Activated T-helper 2 cell treated with anti-CD3 and anti-CD28 coated beads, Interferon-gamma antibody, Interleukin-2, Interleukin-4, amounts not matched to agents 10 μg/mL and 5 μg/mL and 100 μg/mL, durations not matched to agents 14 hours and 24 hours and 36 hours (primary cell): ENCODE data around the gene FFAR3. TPM values are rescaled to one million over a fixed set of nuclear protein-coding genes. Genes with fewer than 3 reads are reported as not detected.

Source experiments
- DNase-seq: peaks from one replicate; pipeline ENCODE4 v3.0.0; 2021; ENCODE audit warnings: low spot score
- H3K27ac Mint-ChIP-seq: one replicate; pipeline ENCODE4 v1.8.0; 2021; ENCODE audit warnings: mixed read lengths
- H3K27me3 Mint-ChIP-seq: one replicate; pipeline ENCODE4 v1.8.0; 2021; ENCODE audit warnings: low read depth, mixed read lengths
- H3K36me3 Mint-ChIP-seq: one replicate; pipeline ENCODE4 v1.8.0; 2021; ENCODE audit warnings: low read depth, mixed read lengths
- H3K4me1 Mint-ChIP-seq: one replicate; pipeline ENCODE4 v1.8.0; 2021; ENCODE audit warnings: low read depth, mixed read lengths
- H3K4me3 Mint-ChIP-seq: one replicate; pipeline ENCODE4 v1.8.0; 2021; ENCODE audit warnings: low read depth, mild to moderate bottlenecking, moderate library complexity, mixed read lengths
- H3K9me3 Mint-ChIP-seq: one replicate; pipeline ENCODE4 v1.8.0; 2021; ENCODE audit warnings: mixed read lengths
- intact Hi-C: fragments of 100-400 bp; cut with micrococcal nuclease; formaldehyde crosslinking; loops from one replicate; pipeline ENCODE4 v1.15.1; 2023
- total RNA-seq: library from RNA; stranded (reverse); gene quantifications from 2 replicates; pipeline ENCODE4 v1.2.3, GENCODE V29; 2022

FFAR3 gene
- total RNA-seq, 1 donor from 2014 or later: 1.2 TPM

- Mint-ChIP-seq H3K4me3 (no peak overlapping the region), H3K9me3 (no peaks in the 10 kb centered on the region), H3K27me3 (peaks cover 1% of the 10 kb centered on the region), H3K4me1 (peaks cover 8% of the 10 kb centered on the region), H3K36me3 (no peaks in the 10 kb centered on the region), H3K27ac (no peak overlapping the region)
- DNase-seq: no peak
- intact Hi-C loops: no loop called here
Measured at GRCh38 chr19:35318679-35319448, 39.4 kb upstream of the FFAR3 start.

- H3K9me3 Mint-ChIP-seq: no peaks in the 10 kb centered on the region
- H3K27me3 Mint-ChIP-seq: peaks cover 3% of the 10 kb centered on the region
- no peak overlapping the region for H3K27ac Mint-ChIP-seq
- H3K4me3 Mint-ChIP-seq: no peak overlapping the region
- H3K4me1 Mint-ChIP-seq: peaks cover 8% of the 10 kb centered on the region
- no peak for DNase-seq
- H3K36me3 Mint-ChIP-seq: no peaks in the 10 kb centered on the region
- intact Hi-C loops: no loop called here
Measured at GRCh38 chr19:35320065-35320713, 38.1 kb upstream of the FFAR3 start.

- Mint-ChIP-seq H3K9me3 (no peaks in the 10 kb centered on the region), H3K27me3 (peaks cover 8% of the 10 kb centered on the region), H3K27ac (no peak overlapping the region), H3K4me1 (peaks cover 8% of the 10 kb centered on the region), H3K36me3 (no peaks in the 10 kb centered on the region), H3K4me3 (no peak overlapping the region)
- intact Hi-C loops: no loop called here
- DNase-seq: no peak
Measured at GRCh38 chr19:35321291-35321690, 37.0 kb upstream of the FFAR3 start.

GRCh38 chr19:35322014-35322413 lies 36.2 kb upstream of the FFAR3 start:
- no peaks in the 10 kb centered on the region for H3K9me3 Mint-ChIP-seq
- H3K36me3 Mint-ChIP-seq: no peaks in the 10 kb centered on the region
- H3K4me3 Mint-ChIP-seq: no peak overlapping the region
- H3K4me1 Mint-ChIP-seq: peaks cover 8% of the 10 kb centered on the region
- intact Hi-C loops: no loop called here
- H3K27me3 Mint-ChIP-seq: peaks cover 8% of the 10 kb centered on the region
- DNase-seq: no peak
- H3K27ac Mint-ChIP-seq: no peak overlapping the region

- Mint-ChIP-seq H3K27me3 (peaks cover 6% of the 10 kb centered on the region), H3K4me3 (no peak overlapping the region), H3K4me1 (peaks cover 11% of the 10 kb centered on the region), H3K27ac (no peak overlapping the region), H3K9me3 (no peaks in the 10 kb centered on the region), H3K36me3 (no peaks in the 10 kb centered on the region)
- intact Hi-C loops: no loop called here
- DNase-seq: no peak
Measured at GRCh38 chr19:35327642-35328041, 30.6 kb upstream of the FFAR3 start.

DNA sequence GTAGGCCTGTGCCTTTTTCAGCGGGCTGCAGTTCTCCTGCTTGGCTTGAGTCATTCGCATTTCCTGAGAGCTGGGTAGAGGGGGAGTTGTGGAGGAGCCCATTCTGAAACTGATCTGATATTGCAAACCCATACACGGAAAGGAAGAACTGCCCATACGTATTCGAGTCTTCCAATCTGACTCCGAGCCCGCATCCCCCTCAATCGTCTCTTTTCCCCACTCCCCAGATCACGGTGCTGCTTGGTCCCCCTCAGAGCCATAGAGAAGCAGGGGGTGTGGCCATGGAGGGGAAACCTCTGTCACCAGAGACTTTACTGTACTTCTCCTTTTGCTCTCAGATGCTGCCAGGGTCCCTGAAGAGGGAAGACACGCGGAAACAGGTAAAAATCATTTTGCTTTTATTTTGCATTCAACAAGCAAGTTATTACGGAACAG lies 29.4 kb upstream of the FFAR3 start, which contains the start of gene CD22:
Gene CD22, plus strand, starts transcription at position 337 of the 435 bp plus-strand sequence. CDS start 2,854 bp downstream, outside the sequence.
- DNase-seq: no peak
- Mint-ChIP-seq H3K9me3 (no peaks in the 10 kb centered on the region), H3K27me3 (peaks cover 6% of the 10 kb centered on the region), H3K4me1 (peaks cover 19% of the 10 kb centered on the region), H3K4me3 (no peak within 1 kb of the TSS), H3K36me3 (no peaks in the 10 kb centered on the region), H3K27ac (peak within 1 kb of the TSS; percentile 23)
- intact Hi-C loops: no loop called here

DNA sequence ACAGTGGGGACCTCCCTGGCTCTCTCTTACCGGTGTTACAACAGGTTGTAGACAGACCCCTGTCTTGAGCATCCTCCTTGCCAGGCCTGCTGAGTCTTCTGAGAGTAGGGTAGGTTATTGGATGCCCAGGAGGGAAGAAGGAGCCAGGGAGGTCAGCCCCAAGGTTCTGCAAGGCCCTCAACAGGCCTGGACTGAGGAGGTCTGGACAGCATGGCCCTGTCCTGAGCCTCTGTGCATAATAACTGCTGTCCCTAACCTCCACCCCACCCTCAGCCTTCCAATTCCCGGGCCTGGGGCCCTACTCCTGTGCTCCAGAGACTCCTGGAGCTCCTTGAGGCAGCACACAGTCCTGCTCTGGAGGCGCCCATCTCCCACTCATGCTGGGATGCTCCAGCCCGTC lies 28.9 kb upstream of the FFAR3 start:
- DNase-seq: no peak
- Mint-ChIP-seq H3K27me3 (peaks cover 6% of the 10 kb centered on the region), H3K36me3 (no peaks in the 10 kb centered on the region), H3K27ac (no peak overlapping the region), H3K4me3 (no peak overlapping the region), H3K9me3 (no peaks in the 10 kb centered on the region), H3K4me1 (peaks cover 19% of the 10 kb centered on the region)
- intact Hi-C loops: no loop called here

- intact Hi-C loops: no loop called here
- no peak for DNase-seq
Measured at GRCh38 chr19:35330475-35330874, 27.8 kb upstream of the FFAR3 start.

DNA sequence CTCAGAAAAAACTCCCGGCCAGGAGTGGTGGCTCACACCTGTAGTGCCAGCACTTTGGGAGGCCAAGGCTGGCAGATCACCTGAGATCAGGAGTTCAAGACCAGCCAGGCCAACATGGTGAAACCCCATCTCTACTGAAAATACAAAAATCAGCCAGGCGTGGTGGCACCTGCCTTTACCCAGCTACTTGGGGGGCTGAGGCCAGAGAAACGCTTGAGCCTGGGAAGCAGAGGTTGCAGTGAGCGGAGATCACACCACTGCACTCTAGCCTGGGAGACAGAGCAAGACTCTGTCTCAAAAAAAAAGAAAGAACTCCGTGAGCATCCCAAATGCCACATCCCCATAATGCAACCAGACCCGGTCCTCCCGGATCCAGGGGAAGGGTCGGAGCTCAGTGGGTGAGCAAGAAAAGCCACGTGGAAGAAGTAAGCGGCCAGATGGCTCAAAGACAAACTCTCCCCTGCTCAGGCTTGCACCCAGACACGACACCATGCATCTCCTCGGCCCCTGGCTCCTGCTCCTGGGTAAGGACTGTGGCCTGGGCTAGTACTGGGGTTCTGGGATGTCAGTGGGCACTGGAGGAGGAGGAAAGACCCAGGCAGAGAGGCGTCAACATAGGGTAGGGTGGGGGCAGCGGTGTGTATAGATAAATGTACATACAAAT lies 26.6 kb upstream of the FFAR3 start:
- H3K27me3 Mint-ChIP-seq: no peaks in the 10 kb centered on the region
- no peaks in the 10 kb centered on the region for H3K9me3 Mint-ChIP-seq
- no peak overlapping the region for H3K27ac Mint-ChIP-seq
- peaks cover 21% of the 10 kb centered on the region for H3K4me1 Mint-ChIP-seq
- no peak for DNase-seq
- H3K4me3 Mint-ChIP-seq: no peak overlapping the region
- intact Hi-C loops: loop anchor here (2.0 kb wide), 1 partner anchor 15 kb away; the partner anchor contains the start of gene FFAR1
- no peaks in the 10 kb centered on the region for H3K36me3 Mint-ChIP-seq

More at GRCh38 chr19:35330475-35330874, 27.8 kb upstream of the FFAR3 start:
- Mint-ChIP-seq H3K4me3 (no peak overlapping the region), H3K4me1 (peaks cover 21% of the 10 kb centered on the region), H3K36me3 (no peaks in the 10 kb centered on the region), H3K9me3 (no peaks in the 10 kb centered on the region), H3K27me3 (peaks cover 5% of the 10 kb centered on the region), H3K27ac (no peak overlapping the region)

GRCh38 chr19:35332817-35333216 lies 25.4 kb upstream of the FFAR3 start:
- H3K27me3 Mint-ChIP-seq: no peaks in the 10 kb centered on the region
- H3K9me3 Mint-ChIP-seq: no peaks in the 10 kb centered on the region
- H3K4me3 Mint-ChIP-seq: no peak overlapping the region
- DNase-seq: no peak
- intact Hi-C loops: loop anchor here (2.0 kb wide), 1 partner anchor 14 kb away; the partner anchor contains the start of gene FFAR1
- peaks cover 20% of the 10 kb centered on the region for H3K4me1 Mint-ChIP-seq
- no peaks in the 10 kb centered on the region for H3K36me3 Mint-ChIP-seq
- peak overlapping the region; percentile 34 for H3K27ac Mint-ChIP-seq

- no peak overlapping the region for H3K4me3 Mint-ChIP-seq
- H3K27ac Mint-ChIP-seq: no peak overlapping the region
- intact Hi-C loops: no loop called here
- no peaks in the 10 kb centered on the region for H3K9me3 Mint-ChIP-seq
- no peaks in the 10 kb centered on the region for H3K36me3 Mint-ChIP-seq
- no peaks in the 10 kb centered on the region for H3K27me3 Mint-ChIP-seq
- no peak for DNase-seq
- peaks cover 13% of the 10 kb centered on the region for H3K4me1 Mint-ChIP-seq
Measured at GRCh38 chr19:35334144-35334753, 24.0 kb upstream of the FFAR3 start.

- intact Hi-C loops: no loop called here
- H3K27me3 Mint-ChIP-seq: no peaks in the 10 kb centered on the region
- H3K4me3 Mint-ChIP-seq: no peak overlapping the region
- no peaks in the 10 kb centered on the region for H3K36me3 Mint-ChIP-seq
- H3K9me3 Mint-ChIP-seq: no peaks in the 10 kb centered on the region
- no peak overlapping the region for H3K27ac Mint-ChIP-seq
- no peak for DNase-seq
- H3K4me1 Mint-ChIP-seq: peaks cover 13% of the 10 kb centered on the region
Measured at GRCh38 chr19:35336166-35336955, 21.9 kb upstream of the FFAR3 start.
